Measurements from ENCODE around the gene LCN2. TPM values are rescaled to one million over a fixed set of nuclear protein-coding genes. Genes with fewer than 3 reads are reported as not detected.
"Not testable (repeated sequence)": the region's sequence is repeated elsewhere in the genome, so short reads cannot be mapped to it uniquely, and the experiment has no call there.

The LCN2 gene
- total and polyA plus RNA-seq, 3 donors from 2014 or later: 2.2 TPM; not detected in 2

GRCh38 chr9:128135561-128135960 lies 13.7 kb upstream of the LCN2 start:
- 87 to 88% methylated on average over 6 to 8 of the region's 8 CpGs for WGBS, 2 donors
- H3K27me3 ChIP-seq; H3K36me3 ChIP-seq (ENCODE audit: low read depth, missing control alignments); H3K9me3 ChIP-seq; intact Hi-C loops (cut with DNase I; ENCODE audit: low total_unique reads); H3K4me3 ChIP-seq; H3K4me1 ChIP-seq; H3K27ac ChIP-seq; DNase-seq: not testable (repeated sequence)

- intact Hi-C loops (cut with DNase I; ENCODE audit: low total_unique reads): no loop called here
- Histone ChIP-seq H3K27me3 (no peaks in the 10 kb centered on the region), H3K4me1 (no peaks in the 10 kb centered on the region), H3K27ac (no peak overlapping the region), H3K4me3 (no peak overlapping the region), H3K9me3 (no peaks in the 10 kb centered on the region), H3K36me3 (ENCODE audit: low read depth, missing control alignments) (no peaks in the 10 kb centered on the region)
- 88 to 96% methylated on average over 16 to 18 of the region's 18 CpGs for WGBS, 2 donors
- no peak for DNase-seq
- TF ChIP-seq, protein P1, sequence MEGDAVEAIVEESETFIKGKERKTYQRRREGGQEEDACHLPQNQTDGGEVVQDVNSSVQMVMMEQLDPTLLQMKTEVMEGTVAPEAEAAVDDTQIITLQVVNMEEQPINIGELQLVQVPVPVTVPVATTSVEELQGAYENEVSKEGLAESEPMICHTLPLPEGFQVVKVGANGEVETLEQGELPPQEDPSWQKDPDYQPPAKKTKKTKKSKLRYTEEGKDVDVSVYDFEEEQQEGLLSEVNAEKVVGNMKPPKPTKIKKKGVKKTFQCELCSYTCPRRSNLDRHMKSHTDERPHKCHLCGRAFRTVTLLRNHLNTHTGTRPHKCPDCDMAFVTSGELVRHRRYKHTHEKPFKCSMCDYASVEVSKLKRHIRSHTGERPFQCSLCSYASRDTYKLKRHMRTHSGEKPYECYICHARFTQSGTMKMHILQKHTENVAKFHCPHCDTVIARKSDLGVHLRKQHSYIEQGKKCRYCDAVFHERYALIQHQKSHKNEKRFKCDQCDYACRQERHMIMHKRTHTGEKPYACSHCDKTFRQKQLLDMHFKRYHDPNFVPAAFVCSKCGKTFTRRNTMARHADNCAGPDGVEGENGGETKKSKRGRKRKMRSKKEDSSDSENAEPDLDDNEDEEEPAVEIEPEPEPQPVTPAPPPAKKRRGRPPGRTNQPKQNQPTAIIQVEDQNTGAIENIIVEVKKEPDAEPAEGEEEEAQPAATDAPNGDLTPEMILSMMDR (IDR thresholded peaks at IDR 0.05): no peak
- no peak for TF ChIP-seq POLR2A (IDR thresholded peaks at IDR 0.05)
Measured at GRCh38 chr9:128136816-128137793, 12.1 kb upstream of the LCN2 start.

GRCh38 chr9:128138001-128138400 lies 11.3 kb upstream of the LCN2 start:
- Histone ChIP-seq H3K9me3 (no peaks in the 10 kb centered on the region), H3K36me3 (ENCODE audit: low read depth, missing control alignments) (no peaks in the 10 kb centered on the region), H3K27ac (no peak overlapping the region), H3K4me1 (no peaks in the 10 kb centered on the region), H3K4me3 (no peak overlapping the region), H3K27me3 (no peaks in the 10 kb centered on the region)
- TF ChIP-seq, protein P1 (IDR thresholded peaks at IDR 0.05): no peak
- TF ChIP-seq POLR2A (IDR thresholded peaks at IDR 0.05): no peak
- intact Hi-C loops (cut with DNase I; ENCODE audit: low total_unique reads): no loop called here
- no peak for DNase-seq
- 69 to 81% methylated on average over 2 to 3 of the region's 3 CpGs for WGBS, 2 donors

DNA sequence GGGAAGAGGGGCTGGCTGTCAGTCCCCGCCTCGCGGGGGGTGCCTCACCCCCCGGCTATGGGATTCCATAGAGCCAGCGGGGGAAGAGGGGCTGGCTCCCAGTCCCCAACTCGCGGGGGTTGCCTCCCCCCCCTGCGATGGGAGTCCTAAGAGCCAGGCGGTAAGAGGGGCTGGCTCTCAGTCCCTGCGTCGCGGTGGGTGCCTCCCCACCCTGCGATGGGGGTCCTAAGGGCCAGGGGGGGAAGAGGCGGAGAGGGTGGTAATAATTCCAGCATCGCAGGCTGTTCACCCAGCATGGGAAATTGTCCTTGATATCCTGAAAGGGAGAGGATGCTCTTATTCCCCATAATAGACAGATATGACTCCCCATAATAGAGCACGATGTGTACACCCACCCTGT lies 9.6 kb upstream of the LCN2 start:
- no peak for DNase-seq
- no peaks in the 10 kb centered on the region for H3K9me3 ChIP-seq
- H3K27me3 ChIP-seq: no peaks in the 10 kb centered on the region
- WGBS, 2 donors: 79 to 97% methylated on average over 3 to 8 of the region's 16 CpGs
- no peaks in the 10 kb centered on the region for H3K4me1 ChIP-seq
- intact Hi-C loops (cut with DNase I; ENCODE audit: low total_unique reads): no loop called here
- TF ChIP-seq, protein P1 (IDR thresholded peaks at IDR 0.05): no peak
- no peak overlapping the region for H3K27ac ChIP-seq
- no peak overlapping the region for H3K4me3 ChIP-seq
- no peaks in the 10 kb centered on the region for H3K36me3 ChIP-seq (ENCODE audit: low read depth, missing control alignments)

- Histone ChIP-seq H3K27ac (no peak overlapping the region), H3K4me1 (no peaks in the 10 kb centered on the region), H3K9me3 (no peaks in the 10 kb centered on the region), H3K4me3 (no peak overlapping the region), H3K27me3 (no peaks in the 10 kb centered on the region), H3K36me3 (ENCODE audit: low read depth, missing control alignments) (no peaks in the 10 kb centered on the region)
- 94 to 98% methylated on average over 2 to 3 of the region's 3 CpGs for WGBS, 2 donors
- intact Hi-C loops (cut with DNase I; ENCODE audit: low total_unique reads): no loop called here
- TF ChIP-seq, protein P1 (IDR thresholded peaks at IDR 0.05): no peak
- TF ChIP-seq POLR2A (IDR thresholded peaks at IDR 0.05): no peak
- DNase-seq: no peak
Measured at GRCh38 chr9:128141604-128142003, 7.6 kb upstream of the LCN2 start.
